ENCODE measurements around the gene PHC3.
"Not testable (repeated sequence)": the region's sequence is repeated elsewhere in the genome, so short reads cannot be mapped to it uniquely, and the experiment has no call there.

Gene PHC3

GRCh38 chr3:170195759-170196158, 14.2 kb upstream of the PHC3 start:
- DNase-seq (ENCODE audit: low spot score): not testable (repeated sequence)

GRCh38 chr3:170189398-170190256, 8.1 kb upstream of the PHC3 start:
- no peak for DNase-seq (ENCODE audit: low spot score)

- DNase-seq (ENCODE audit: low spot score): no peak
Measured at GRCh38 chr3:170180079-170180907, 1.2 kb downstream of the PHC3 start.

DNA sequence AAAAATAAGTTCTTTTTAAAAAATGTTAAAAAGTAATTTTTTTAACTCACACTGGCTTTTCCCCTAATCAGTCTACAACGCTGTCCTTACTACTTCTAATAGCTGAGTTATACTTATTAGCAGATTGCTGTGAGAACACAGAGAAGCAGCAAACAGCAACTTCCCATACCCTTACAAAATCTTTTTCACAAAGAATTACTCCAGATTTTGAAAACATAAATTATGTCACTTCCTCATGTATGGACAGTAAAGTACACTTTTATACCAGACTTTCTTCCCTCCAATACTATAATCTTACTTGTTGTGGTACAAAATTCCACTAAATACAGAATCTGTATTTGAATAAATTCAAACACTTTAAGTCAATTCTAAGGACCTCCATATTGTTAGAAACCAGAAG, 2.1 kb downstream of the PHC3 start:
- DNase-seq (ENCODE audit: low spot score): no peak

DNA sequence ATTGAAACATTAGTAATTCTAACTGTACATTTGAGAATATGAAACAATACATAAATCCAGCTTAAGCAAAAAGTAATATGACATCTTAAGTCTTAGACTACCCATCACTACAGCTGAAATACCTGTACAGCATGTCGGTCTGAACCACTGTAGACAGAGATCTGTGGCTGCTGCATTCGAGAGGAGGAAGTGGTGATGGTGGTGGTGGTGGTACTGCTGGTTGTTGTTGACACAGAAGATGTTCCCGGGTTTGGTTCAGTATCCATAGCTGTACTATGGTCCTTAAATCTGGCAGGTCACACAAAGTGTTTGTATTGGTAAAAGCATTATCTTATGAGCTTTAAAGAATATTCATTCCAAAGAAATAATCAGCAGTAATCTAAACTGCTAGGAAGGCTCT, 2.9 kb downstream of the PHC3 start:
- DNase-seq (ENCODE audit: low spot score): no peak

- DNase-seq (ENCODE audit: low spot score): no peak
Measured at GRCh38 chr3:170171563-170171962, 10.0 kb downstream of the PHC3 start.

- no peak for DNase-seq (ENCODE audit: low spot score)
Measured at GRCh38 chr3:170164717-170165116, 16.8 kb downstream of the PHC3 start.

GRCh38 chr3:170163956-170164645, 17.4 kb downstream of the PHC3 start:
- no peak for DNase-seq (ENCODE audit: low spot score)

DNA sequence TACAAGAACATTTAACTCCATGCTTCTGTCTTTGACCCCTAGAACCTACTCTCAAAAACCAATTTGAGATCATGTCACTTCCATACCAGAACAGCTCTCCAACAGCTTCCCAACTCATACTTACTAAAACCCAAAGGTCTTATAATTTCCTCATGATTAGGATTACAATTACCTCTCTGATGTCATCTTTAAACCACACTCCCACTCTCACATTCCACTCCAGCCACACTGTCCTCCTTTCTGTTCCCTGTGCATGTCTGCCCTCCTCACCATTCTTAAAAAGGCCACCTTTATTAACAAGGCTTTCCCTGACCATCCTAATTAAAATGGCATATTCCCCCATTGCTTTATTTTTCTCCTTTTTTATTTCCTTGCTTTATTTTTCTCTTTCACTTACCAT, 18.9 kb downstream of the PHC3 start:
- no peak for DNase-seq (ENCODE audit: low spot score)

GRCh38 chr3:170162052-170162451, 19.5 kb downstream of the PHC3 start:
- DNase-seq (ENCODE audit: low spot score): no peak

GRCh38 chr3:170159933-170160332, 21.6 kb downstream of the PHC3 start:
- no peak for DNase-seq (ENCODE audit: low spot score)

- DNase-seq (ENCODE audit: low spot score): no peak
Measured at GRCh38 chr3:170159459-170159858, 22.1 kb downstream of the PHC3 start.

DNA sequence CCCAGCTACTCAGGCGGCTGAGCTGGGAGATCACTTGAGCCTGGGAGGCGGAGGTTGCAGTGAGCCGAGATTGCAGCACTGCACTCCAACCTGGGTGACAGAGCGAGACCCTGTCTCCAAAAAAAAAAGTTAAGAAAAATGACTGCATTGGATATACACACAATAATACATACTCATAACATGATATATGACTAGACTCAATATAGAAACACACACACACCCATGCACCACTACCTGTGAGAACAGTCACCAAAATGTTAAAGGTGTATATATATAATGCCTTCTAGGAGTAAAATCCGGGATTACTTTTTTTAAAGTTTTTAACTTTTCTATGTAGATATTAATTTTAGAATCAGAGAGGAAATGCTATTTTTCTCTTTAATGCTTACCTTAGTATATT, 25.9 kb downstream of the PHC3 start:
- no peak for DNase-seq (ENCODE audit: low spot score)

DNA sequence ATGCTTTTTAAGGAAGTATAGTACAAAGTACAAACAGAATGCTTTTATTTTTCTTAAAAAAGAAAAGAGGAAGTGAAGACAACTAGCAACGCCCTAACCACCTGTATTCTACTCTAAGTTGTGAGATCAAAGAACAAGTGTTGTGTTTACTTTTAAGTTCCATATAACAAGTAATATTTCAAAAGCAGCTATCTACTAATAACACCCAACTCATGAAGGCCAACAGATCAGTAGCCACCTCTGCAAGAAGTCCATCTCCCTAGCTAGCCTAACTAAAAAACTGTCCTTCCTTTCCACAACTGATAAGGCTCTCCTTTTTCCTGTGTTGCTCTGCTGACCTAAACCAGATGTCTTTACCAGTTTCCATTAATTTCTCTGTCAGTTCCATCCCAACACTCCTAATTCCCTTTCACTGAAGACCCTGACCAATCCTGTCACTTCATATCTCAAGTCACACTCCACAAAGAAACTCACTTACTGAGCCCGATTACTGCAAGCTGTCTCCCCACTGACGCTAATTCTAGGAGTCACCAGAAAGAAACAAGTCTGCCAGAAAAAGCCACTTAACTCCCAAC, 26.9 kb downstream of the PHC3 start:
- no peak for DNase-seq (ENCODE audit: low spot score)

GRCh38 chr3:170154084-170154483, 27.4 kb downstream of the PHC3 start:
- no peak for DNase-seq (ENCODE audit: low spot score)

- DNase-seq (ENCODE audit: low spot score): peak; percentile 9
Measured at GRCh38 chr3:170151536-170151935, 30.0 kb downstream of the PHC3 start.

DNA sequence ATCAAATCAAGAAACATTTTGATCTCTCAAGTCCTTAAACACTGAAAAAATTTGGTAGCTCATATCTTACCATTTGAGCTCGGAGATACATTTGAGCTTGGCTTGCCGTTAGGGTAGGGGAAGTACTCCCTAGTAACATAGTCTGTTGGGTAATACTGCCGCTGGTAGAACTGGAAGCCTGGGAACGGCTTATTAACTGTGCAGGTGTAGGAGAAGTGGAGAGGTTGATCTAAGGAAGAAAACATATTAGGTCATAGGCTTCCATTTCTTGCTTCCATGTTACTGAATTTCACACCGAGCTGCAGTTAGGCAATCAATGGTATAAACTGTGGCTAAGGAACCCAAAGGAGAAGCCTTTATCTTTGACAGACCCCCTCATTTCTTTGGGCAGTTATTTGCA, 32.5 kb downstream of the PHC3 start:
- no peak for DNase-seq (ENCODE audit: low spot score)

GRCh38 chr3:170145278-170145677, 36.3 kb downstream of the PHC3 start:
- DNase-seq (ENCODE audit: low spot score): no peak

- DNase-seq (ENCODE audit: low spot score): no peak
Measured at GRCh38 chr3:170144437-170144843, 37.1 kb downstream of the PHC3 start.

GRCh38 chr3:170142373-170142772, 39.2 kb downstream of the PHC3 start:
- no peak for DNase-seq (ENCODE audit: low spot score)

GRCh38 chr3:170137986-170138385, 43.5 kb downstream of the PHC3 start:
- no peak for DNase-seq (ENCODE audit: low spot score)

DNA sequence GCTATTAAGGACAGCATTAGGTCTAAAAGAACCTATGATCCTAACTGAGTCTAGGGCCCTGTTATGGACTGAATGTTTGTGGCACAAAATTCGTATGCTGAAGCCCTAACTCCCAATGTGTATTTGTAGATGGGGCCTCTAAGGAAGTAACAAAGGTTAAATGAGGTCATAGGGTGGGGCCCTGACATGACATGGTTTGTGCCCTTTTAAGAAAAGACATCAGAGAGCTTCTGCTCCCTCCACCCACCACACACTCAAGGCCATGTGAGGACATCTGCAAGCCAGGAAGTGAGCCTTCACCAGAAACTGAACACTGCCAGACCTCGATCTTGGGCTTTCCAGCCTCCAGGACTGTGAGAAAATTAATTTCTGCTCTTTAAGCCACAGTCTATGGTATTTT, 49.2 kb downstream of the PHC3 start:
- DNase-seq (ENCODE audit: low spot score): no peak
